HFF-Myc (cell line): ENCODE results near the gene FGFRL1.

Experiments
- DNase-seq: peaks from one replicate; pipeline ENCODE4 v3.0.0-alpha.2; 2011; ENCODE audit warnings: low read depth; ENCODE audit errors: extremely low read depth
- H3K4me3 ChIP-seq: replicated peaks from 2 replicates; pipeline ENCODE4 v1.5.1; 2011; ENCODE audit warnings: low read depth, mild to moderate bottlenecking, control low read depth, low read length
- CTCF ChIP-seq: IDR thresholded peaks from 2 replicates; pipeline ENCODE4 v1.5.1; 2012; ENCODE audit warnings: mild to moderate bottlenecking, low read depth, low read length, control low read depth; ENCODE audit errors: missing control alignments

Gene FGFRL1

DNA sequence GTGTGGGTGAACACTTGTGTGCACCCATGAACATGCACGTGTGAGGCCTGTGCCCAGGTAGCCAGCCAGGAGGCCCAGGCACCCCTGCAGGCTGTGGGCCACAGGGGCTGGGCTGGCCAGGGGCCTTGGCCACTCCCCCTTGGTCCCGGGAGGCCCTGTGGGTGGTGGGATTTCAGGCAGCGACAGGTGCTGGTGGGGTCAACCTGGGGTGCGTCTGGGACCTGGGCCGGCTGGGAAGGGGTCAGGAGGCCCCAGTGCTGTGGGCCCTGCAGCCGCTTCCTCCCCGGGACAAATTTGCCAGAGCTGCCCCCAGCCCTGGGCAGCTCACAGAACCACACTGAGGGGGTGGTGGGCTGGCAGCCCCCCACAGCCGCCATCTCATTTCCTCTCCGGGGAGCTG lies 7.9 kb downstream of the FGFRL1 start:
- DNase-seq = no peak
- H3K4me3 ChIP-seq = no peak overlapping the region

GRCh38 chr4:1019729-1020470 lies 8.5 kb downstream of the FGFRL1 start:
- DNase-seq = no peak
- H3K4me3 ChIP-seq = no peak overlapping the region
- no peak for TF ChIP-seq CTCF

More for the DNA sequence above, 7.9 kb downstream of the FGFRL1 start:
- no peak for TF ChIP-seq CTCF

GRCh38 chr4:1021386-1022050 lies 10.1 kb downstream of the FGFRL1 start:
- no peak for DNase-seq
- no peak for TF ChIP-seq CTCF
- no peak overlapping the region for H3K4me3 ChIP-seq

GRCh38 chr4:1022051-1022738 lies 10.8 kb downstream of the FGFRL1 start:
- no peak overlapping the region for H3K4me3 ChIP-seq
- no peak for DNase-seq
- no peak for TF ChIP-seq CTCF

GRCh38 chr4:1022739-1023066 lies 11.3 kb downstream of the FGFRL1 start:
- DNase-seq = no peak
- TF ChIP-seq CTCF = no peak
- no peak overlapping the region for H3K4me3 ChIP-seq

DNA sequence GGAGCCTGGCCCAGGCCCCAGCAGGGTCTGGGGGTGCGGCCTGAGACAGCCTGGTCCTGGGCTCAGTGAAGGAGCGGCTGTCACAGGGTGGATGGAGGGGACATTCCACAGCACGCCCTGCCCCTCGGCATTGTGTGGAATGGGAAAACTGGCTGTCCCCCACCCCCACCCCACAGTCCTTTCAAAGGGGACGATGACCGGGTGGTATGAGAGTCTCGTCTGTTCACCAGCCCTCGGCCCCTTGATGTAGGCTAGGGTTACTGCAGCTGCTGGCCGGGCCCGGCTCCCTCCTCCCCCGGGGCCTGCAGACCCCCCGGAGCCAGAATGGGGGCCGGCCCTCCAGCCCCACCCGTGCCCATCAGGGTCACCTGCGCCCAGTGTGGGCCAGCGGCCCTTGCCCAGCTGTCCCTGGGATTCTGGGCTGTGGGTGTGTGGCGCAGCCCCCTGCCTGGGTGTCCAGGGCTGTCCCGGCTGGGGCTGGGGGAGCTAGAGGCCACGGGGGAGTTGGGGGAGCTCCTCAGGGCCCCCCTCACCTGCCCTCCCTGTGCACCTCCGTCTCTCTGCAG lies 11.7 kb downstream of the FGFRL1 start:
- H3K4me3 ChIP-seq = no peak overlapping the region
- no peak for TF ChIP-seq CTCF
- DNase-seq = no peak
